Activated CD4-positive, CD25-positive, alpha-beta regulatory T cell treated with anti-CD3 and anti-CD28 coated beads, Interleukin-2, amount 50 U/mL, for 24 hours (primary cell): ENCODE results near the gene CBLN1.

Experiments used
- ATAC-seq, 2 donors: fragments of 150-1000 bp; cut with Tn5 transposase; one replicate each; pipeline ENCODE4 v1.10.0; 2021; ENCODE audit warnings: mild to moderate bottlenecking in 1 of 2, moderate library complexity in 1 of 2

The CBLN1 gene

DNA sequence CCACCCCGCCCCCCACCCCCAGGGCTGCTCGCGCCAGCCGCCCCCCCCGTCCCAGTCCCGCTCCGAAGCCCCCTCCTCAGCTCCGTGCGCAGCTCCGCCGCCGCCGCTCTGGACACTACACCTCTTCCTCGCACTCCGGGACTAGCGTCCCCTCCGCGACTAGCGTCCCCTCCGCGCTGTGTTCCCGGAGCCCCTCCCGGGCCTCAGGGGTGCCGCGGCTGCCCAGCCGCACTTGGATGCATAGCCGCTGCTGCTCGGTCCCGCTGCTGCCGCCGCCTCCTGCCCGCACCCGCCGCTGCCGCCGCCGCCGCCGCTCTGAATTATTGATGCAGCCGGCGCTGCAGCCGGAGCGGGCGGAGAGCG lies at the start of gene CBLN1:
Gene CBLN1, minus strand, starts transcription at position 359 of the 363 bp plus-strand sequence. CDS start 373 bp downstream, outside the sequence.
- no peak for ATAC-seq

DNA sequence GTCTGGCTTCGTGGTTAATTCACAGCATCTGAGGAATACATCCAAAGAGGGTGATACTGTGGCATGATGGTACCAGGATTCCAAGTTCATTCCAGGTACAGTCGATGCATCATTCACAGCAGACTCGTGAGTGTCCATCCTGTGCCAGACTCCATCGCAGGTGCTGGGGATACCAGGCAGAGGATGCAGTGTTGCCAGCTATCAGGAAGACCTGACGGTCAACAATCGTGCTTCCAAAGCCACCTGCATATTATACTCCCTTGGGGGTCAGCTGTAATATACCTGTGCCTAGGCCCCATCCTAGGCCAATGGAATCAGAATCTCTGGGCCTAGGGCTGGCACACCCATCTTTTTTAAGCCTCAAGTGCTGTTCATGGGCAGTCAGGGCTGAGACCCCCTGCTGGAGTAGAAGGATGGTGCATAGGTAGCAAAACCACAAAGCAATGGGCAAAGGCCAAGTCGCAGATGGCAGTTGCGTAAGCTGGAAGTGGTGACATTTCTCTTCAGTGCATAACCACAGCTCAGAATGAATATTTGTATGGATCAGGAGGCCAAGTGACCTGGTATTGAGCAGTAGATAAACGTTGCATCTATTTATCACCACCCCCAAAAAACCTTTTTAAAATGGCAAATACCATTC lies 49.0 kb upstream of the CBLN1 start:
- no peak for ATAC-seq

DNA sequence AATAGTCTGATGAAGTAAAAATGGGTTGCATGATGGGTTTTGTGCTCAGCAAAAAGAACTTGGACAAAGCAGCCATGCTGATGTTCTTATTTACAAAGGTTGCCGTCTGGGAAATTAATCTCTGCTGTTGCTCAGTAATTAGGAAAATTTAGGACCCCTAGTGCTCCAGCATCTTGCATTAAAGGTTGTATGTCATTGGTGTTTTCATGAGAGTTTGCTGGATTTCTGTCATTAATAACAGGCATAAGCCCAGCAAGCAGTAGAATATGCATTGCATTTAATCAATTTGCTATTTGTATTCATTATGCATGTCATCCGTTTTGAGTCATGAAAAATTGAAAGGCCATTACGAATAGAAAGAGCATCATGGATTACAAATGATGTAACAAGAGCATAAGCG lies 46.7 kb upstream of the CBLN1 start:
- ATAC-seq: no peak

DNA sequence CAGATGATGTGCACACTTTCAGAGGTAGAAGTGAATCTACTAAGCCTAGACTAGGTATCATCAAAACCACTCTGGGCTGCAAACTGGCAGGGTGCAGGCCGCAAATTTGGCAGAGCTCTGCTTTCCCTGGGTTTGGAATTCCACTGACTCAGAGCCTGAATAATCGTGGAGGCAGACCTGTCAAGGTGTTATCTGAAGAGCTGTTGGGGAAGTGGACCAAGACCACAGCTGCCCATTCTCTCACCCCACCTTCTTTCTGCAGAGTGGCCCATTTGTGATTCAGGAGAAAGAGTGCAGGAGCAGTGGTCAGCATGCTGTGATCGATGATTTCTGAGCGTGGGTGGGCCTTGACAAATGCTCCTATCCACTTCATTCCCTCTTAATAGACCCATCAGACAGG lies 45.8 kb upstream of the CBLN1 start:
- ATAC-seq: no peak

DNA sequence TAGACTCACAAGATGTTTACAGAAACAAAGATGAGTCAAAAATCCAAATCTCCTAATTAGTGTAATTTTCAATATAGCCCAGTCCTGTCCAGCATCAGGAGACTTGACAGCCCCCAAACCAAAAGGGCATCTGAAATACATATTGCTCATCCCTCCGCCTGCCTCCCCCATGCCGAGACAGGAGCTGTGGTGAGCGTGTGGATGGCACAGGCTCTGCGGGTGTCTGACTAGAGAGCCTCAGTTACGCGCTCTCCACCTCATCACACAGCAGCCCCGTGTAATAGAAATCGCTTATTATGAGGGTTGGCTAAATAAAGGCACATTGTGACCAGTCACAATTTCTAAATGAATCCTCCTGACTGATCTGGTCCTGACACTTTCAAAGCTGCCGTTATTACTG lies 43.1 kb upstream of the CBLN1 start:
- ATAC-seq: no peak

DNA sequence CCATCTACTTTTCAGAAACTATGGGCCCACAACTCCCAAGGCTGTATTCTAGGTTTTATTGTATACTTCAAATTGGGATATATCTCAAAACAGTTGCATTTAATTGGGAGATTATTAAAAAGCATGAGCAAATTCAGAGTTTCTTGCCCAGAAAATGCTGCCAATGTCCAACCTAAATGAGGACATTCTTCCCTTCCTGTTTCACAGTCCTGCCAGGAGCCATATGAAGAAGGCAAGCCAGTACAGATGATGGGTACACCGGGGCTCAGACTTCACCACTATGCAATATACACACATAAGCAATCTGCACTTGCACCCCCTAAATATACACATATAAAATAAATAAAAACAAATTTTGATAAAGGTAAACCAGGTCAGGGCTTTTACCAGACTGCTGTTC lies 34.0 kb upstream of the CBLN1 start:
- no peak for ATAC-seq

DNA sequence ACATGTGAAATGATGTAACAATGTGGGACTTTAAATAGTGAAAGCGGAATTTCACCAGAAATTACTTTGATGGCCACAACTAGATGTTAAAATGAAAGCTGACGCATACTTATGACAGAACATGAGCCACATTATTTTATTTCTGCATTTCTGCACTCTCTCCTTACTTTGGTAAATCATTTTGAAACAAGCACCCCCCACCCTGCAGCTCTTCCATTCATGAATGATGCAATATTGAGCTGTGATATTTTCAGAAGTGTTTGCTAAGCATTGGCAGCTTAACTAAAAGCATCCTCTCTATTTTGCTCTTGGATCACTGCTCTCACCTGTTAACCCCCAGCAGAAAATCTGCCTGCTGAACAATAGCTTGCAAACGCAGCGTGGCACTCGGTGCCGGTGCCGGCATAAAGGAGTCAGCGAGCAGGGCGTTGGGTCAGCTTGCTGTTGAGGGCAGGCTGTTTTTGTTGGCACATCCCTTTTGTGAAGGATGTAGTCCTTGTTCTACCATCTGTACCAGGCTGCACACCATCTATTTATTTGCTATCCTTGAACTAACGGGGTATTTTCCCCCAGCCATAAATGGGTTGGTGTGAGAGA lies 30.8 kb upstream of the CBLN1 start:
- no peak for ATAC-seq

DNA sequence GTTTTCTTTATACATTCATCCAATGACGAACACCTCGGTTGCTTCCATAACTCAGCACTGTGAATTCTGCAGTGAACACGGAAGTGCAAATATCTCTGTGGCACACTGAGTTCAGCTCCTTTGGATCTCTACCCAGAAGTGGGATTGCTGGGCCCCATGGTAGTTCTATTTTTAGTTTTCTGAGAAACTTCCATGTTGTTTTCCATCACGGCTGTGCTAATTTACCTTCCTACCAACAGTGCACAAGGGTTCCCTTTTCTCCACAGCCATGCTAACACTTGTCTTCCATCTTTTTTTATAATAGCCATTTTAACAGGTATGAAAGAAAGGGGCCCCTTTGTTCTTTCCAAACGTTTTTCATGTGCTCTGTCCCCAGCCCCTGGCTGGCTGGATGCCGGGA lies 30.2 kb upstream of the CBLN1 start:
- ATAC-seq: no peak

DNA sequence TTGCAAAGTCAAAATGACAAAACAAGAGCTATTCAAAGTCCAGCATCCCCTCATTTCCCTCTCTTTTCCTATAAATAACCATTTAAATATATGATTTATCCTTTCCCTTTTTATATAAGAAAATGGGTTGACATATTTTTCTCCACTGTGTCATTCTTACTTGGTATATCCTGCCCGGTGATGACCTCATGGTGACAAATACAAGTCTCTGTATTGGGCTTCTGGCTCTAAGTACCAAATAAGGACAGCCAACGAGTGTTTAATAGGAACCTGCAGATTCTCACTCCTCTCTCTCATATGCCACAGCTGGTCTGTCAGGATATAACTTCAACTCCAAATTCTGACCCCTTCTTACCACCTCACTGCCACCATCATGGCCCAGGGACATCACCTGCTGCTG lies 25.5 kb upstream of the CBLN1 start:
- no peak for ATAC-seq

DNA sequence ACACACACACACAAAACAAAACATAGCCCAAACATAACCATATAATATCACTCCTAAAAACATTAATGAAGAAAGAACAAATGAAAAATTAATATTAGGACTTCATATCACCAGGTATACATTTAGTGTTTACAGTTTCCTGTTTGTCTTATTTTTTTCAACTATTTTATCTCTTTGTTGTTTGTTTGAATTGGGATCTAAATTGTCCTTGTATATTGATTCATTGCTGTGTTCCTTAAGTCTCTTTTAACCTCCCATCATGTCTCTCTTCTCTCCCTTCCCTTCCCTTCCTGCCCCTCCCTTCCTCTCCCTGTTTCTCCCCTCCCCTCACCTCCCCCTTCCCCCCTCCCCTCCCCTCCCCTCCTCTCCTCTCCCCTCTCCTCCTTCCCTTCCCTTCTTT lies 23.8 kb upstream of the CBLN1 start:
- ATAC-seq: no peak

DNA sequence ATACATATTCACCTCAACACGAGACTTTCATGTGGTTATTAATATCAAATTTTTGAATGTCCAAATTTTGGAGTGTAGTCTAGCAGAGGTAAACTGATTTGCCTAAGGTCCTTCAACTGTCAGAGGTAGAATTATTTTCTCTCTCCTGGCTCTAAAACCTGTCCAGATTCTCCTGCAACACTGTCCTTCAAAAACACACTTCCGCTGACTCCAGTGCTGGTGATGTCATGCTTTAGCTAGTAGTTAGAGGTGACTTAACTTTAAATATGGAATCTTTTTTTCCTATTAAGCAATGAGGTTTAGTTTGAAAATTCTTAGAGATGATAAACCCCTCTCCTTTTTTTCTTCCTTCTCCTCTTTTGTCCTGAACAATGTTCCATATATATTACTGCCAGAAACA lies 10.8 kb upstream of the CBLN1 start:
- ATAC-seq: no peak

DNA sequence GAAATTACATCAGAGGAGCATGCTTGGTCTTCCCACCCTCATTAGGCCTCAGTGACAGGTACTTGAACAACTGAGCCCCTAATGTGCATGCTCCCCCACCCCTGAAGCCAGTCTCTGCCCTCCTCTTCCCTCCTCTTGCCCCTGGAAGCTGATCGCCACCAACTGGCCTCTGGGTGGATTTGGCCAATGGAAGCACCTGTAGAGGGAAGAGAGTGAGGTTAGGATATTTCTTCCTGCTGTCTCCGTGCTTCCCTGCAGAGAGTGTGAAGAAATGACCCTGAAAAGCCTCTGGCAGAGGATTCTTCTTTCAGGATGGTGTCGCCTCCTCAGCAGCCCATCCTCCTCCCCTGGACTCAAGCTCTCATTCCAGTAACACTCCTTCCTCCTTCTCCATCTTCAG lies 5.9 kb upstream of the CBLN1 start:
- ATAC-seq: no peak

DNA sequence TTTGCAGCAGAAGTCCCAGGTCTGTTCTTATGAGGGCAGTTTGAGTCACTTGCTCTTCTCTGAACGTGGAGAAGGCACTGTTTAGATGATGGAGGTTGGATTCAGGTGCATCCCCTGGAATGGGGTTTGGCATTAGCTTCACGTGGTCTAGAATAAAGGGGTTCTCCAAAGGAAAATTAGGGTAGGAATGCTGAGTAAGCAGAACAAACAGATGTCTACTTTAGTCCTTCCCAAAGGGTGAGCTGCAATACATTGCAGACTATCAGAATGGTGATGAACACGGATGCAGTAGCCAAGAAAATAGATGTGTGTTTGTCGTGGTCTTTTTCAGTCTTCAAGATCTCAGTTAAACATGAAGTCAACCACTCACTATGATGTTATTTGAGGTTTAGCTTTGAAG lies 3.3 kb upstream of the CBLN1 start:
- no peak for ATAC-seq

DNA sequence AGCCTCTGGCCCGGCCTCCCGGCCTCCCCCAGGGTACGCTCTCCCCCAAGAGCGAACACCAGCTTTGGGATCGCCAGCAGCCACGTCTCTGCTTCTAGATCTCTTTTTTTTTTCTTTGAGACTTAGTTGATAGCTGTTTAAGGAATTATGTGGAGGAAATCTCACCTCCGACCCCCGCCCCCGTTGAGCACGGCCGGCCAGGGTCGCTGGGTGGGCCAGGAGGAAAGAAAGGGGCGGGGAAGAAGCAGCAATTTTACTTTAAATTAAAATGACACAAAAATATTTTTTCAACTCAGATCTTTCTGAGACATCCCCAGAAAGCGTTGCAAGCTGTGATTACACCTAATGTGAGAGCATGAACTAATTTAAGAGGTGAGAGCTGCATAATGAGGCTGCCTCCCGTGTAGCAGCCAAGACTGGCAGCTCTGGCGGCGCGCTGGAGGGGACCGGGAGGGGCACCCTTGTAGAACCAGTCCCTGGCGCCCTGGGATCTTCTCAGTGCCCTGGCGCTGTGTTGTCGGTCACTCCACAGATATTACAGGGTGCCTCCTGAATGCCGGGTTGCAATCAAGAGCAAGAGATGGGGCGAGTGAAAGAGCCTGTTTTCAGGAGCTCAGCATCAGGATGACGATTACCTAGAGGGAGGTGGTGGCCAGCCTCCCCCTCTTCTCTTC lies 1.9 kb upstream of the CBLN1 start:
- ATAC-seq: no peak

DNA sequence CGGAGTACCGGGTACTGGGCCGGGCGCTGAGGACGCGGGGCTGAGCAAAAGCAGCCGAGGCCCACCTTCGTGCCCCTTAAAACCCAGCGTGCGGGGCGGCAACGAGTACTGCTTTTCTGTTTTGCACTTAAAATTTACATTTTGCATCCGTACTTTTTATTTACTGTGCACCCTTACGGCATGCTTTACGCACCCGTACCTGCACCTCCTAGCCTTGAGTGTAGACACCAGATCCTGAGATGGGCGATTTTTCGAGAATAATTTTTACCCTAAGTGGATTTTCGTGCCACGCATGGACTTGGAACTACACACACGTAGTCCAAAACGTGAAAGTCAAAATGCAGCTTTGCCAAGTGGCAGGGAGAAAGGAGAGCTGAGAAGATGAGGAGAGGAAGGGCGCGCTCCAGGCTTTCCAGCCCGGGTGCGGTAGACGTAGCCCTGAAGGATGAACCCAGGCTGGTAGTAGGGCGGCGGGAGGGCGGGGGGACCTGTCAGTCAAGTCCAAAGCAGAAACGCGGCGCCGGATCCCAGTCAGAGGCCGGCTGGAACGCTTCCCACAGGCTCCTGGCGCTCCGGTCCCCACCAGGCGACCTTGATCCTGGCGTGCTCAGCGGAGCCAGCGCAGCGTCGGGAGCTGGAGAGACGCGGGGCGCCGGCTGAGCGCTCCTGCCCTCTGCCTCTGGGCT lies 1.2 kb upstream of the CBLN1 start:
- ATAC-seq: no peak

DNA sequence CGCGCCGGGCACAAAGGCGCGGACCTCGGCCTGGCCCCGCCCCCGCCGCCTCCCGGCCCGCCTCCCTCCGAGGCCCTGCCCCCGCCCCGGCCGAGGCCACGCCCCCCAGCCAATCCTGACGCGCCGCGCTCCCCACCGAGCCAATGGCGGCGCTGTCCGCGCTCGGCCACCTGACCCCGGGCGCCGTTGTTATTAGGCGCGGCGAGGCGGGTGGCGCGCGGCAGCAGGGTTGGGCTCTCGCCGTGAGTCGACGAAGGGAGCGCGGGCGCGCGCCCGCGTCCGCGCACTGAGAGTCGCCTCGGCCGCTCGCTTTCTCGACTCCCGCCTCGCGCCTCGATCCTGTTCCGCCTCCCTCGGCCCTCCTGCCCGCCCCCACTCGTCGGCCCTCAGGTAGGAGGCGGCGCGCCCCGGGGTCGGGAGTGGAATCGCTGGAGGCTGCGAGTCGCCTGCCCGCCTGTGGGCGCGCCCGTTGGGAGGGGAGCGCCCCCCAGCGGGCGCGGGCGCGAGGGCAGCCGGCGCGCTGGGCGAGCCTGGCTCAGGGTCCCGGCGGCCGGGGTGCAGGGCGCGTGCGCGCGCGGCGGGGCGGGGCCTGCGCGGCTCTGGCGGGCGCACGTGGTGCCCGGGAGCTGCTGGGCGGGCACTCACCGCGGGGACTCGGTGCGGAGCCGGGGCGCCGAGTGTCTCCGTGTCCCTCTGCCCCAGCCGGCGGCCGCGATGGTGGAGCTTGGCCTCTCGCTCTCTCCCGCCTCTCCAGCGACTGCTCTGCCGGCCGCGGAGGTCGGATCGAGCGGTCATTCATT lies 405 bp upstream of the CBLN1 start:
- ATAC-seq: peak; percentile 51

DNA sequence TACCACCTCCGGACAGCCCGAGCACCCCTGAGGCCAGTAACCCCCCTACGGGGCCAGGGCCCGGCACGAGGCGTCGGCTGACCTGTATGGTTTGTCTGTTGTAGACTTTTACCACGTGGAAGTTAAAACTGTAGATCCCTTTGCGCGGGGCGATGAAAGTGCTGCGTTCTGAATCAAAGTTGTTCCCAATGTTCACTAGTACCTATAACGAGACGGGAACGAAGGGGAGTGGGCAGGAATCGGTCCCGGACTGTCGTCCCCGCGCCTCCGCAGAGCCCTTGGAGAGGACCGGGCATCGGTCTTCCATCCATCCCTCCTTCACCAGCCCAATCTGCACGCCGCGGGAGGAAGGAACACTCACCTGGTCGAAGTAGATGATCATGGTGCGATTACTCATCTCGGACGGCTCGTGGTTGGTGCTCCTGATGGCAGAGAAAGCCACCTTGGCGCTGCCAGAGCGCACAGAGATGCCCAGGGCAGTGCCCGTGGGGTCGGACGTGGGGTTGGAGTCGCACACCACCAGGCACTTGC lies 732 bp downstream of the CBLN1 start:
- ATAC-seq: no peak

DNA sequence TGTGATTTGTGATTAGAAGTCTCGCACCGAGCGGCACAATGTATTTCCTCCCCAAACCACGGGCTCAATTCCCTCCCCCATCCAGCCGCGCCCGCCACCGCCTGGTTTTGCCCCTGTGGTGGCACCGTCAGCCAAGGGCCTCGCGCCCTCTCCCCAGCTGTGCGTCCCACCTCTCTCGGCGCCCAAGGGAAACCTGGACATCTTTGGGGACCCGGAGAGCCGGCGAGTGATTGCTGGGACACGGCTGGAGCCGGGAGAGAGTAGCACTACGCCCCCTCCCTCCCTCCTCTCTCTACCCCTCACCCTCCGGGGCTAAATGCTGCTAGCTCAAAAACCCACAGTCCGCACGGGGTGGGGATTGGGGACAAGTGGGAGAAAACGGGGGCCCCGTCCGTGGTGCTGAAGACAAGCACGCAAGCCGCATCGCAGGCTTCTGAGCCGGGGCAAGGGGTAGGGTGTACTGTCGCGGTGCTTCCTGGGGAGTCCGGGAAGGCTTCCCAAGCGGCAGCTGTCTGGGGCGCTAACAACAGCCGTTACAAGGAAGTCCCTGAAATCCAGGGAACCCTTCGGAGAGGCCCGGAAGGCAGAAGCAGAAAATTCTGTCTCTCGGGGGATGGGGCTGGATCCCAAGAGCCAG lies 1.4 kb downstream of the CBLN1 start:
- ATAC-seq: no peak

DNA sequence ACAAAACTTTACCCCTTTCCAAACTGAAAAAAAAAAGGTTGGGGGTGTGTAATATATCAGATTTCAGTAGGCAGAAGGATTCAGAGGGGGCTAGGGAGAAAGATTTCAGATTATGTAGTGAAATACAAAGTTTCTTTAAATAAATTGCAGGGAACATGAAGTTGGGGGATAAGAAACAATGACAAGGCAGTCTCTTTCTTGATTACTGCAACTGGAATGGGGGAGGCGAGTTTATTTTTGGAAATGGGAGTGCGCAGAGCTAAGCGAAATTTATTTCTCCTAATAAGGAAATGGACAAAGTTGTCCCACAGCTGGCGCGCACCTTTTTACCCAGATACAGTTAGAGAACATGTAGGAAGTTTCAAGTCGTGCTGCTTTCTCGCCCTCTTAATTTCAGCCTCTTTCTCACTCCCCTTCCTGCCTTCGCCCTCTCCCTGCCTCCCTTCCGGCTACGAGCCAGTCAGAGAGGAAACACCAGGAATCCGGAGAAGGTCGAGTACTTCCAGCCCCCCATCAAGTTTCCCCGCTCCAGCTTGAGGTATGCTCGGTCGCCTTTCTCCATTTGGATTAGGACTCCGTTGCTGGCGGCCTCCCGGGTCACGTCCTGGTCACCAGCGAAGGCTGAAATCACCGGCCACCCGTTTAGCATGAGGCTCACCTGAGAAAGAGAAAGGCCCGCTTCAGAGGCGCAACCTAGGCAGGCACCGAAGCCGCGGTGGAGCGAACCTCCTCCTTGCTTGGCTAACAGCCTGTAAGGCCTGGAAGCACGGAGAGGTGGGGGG lies 2.5 kb downstream of the CBLN1 start:
- no peak for ATAC-seq

DNA sequence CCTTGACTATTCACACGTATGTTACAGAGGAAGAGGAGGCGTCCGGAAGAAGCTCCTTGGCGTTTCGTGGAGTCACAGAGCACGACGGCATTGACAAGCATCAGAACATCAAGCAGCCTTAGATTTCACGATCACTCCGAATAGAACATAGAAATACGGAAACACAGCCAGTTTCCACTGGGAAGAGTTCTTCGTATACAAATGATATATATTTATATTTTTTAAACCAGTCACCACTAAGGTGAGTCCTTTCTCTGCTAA lies 3.1 kb downstream of the CBLN1 start:
- ATAC-seq: no peak

DNA sequence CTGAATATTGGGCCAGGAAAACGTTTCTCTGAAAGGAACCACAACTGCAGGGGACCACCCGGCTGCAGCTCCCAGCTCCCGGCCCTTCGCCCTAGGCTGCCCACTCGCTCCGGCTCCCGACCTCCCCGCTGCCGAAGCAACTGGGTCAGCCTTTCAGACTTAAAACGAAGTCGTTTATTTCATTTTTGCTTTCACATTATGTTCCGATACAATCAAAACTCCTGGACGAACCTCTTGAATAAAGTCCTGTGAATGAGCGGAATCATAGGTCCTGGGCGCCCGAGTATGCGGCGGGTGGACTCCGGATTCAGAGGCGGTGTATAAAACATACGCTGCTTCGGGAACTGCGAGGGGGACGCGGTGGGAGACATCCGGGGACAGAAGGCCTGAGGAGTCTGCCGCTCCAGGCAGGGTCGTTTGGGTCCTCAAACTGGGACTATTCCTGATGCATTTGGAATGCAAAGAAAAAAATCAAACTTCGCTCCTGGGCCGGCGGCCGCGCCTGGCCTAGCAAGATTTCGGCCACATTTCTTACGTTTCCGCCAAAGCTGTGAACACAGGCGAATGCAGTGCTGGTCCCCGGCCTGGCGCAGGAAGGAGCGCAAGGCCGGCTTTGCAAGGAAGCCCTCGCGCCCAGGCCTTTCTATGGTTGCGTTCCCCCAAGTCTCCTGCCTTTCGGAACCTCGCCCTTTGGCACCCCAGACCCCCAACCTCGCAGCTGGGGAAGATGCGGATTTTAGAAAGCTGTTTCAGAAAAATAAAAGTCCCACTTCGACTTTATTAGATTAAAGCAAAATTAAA lies 3.7 kb downstream of the CBLN1 start:
- no peak for ATAC-seq
